Stimulated activated effector memory CD8-positive, alpha-beta T cell treated with anti-CD3 and anti-CD28 coated beads, Interleukin-12 subunit alpha, Interleukin-12 subunit beta, amount 100 ng/mL, for 72 hours (primary cell): ENCODE results near the gene ABCD4.
A peak's percentile ranks its signal among the peaks of the same experiment; 100 is the strongest.

Experiments
- ATAC-seq: fragments of 150-1000 bp; cut with Tn5 transposase; 2 replicates; pipeline ENCODE4 v1.10.0; 2021
- DNase-seq, 2 donors: peaks; one replicate each; pipeline ENCODE4 v3.0.0; 2021 to 2022; ENCODE audit warnings: low spot score in 2 of 2
- H3K27ac Mint-ChIP-seq: one replicate; pipeline ENCODE4 v1.8.0; 2022; ENCODE audit warnings: mild to moderate bottlenecking, mixed read lengths
- H3K36me3 Mint-ChIP-seq: one replicate; pipeline ENCODE4 v1.8.0; 2022; ENCODE audit warnings: mild to moderate bottlenecking, mixed read lengths
- H3K4me1 Mint-ChIP-seq: one replicate; pipeline ENCODE4 v1.8.0; 2022; ENCODE audit warnings: mixed read lengths
- H3K4me3 Mint-ChIP-seq: one replicate; pipeline ENCODE4 v1.8.0; 2022; ENCODE audit warnings: mild to moderate bottlenecking, mixed read lengths
- H3K9me3 Mint-ChIP-seq: one replicate; pipeline ENCODE4 v1.8.0; 2022; ENCODE audit warnings: mixed read lengths

The ABCD4 gene

DNA sequence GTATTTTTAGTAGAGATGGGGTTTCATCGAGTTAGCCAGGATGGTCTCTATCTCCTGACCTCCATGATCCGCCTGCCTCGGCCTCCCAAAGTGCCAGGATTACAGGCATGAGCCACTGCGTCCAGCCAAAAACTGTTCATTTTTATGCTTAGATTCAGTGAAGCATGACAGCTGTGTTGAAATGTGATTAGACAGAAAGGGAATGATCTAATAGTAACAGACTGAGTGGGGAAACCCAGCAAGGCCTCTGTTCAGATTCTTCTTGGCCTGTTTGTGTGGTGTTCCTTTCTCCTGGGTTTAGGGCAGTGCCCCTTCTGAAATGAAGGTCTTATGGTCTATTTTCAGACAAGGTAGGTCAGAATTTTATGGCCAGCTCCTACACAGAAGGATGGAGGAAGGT lies 11.8 kb upstream of the ABCD4 start:
- no peaks in the 10 kb centered on the region for H3K4me1 Mint-ChIP-seq
- H3K4me3 Mint-ChIP-seq = no peak overlapping the region
- ATAC-seq = no peak
- H3K9me3 Mint-ChIP-seq = no peaks in the 10 kb centered on the region
- DNase-seq = no peak
- H3K27ac Mint-ChIP-seq = no peak overlapping the region
- no peaks in the 10 kb centered on the region for H3K36me3 Mint-ChIP-seq

DNA sequence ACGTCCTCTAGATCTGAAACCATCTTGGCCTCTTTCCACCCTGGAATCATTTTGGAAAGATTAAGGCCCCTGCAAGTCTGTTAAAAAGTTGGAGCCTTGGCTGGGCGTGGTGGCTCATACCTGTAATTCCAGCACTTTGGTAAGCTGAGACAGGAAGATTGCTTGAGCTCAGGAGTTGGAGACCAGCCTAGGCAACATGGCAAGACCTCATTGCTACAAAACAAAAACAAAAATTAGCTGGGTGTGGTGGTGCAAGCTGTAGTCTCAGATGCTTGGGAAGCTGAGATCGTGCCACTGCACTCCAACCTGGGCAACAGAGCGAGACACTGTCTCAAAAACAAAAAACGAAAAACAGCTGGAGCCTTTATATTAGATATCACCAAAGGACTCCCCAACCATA lies 10.9 kb upstream of the ABCD4 start:
- Mint-ChIP-seq H3K4me1 (no peaks in the 10 kb centered on the region), H3K36me3 (no peaks in the 10 kb centered on the region), H3K4me3 (no peak overlapping the region), H3K27ac (no peak overlapping the region), H3K9me3 (no peaks in the 10 kb centered on the region)
- ATAC-seq (no peak), DNase-seq (no peak)

DNA sequence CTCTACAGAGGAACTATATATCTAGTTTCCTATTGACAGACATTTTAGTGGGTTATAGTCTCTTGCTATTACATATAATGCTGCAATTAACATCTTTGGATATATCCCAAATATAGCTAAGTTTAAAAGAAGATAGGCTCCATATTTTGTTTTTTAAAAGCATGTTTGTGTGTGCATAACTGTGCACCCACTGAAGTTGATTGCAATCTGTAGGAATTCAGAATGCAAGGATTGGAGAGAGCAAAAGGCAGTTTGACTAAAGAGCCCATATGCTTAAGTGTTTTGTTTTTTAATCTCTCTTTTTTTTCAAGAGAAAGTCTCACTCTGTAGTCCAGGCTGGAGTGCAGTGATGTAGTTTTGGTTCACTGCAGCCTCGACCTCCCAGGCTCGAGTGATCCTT lies 9.4 kb upstream of the ABCD4 start:
- no peak for DNase-seq
- H3K36me3 Mint-ChIP-seq = no peaks in the 10 kb centered on the region
- no peak for ATAC-seq
- H3K4me3 Mint-ChIP-seq = no peak overlapping the region
- no peak overlapping the region for H3K27ac Mint-ChIP-seq
- no peaks in the 10 kb centered on the region for H3K4me1 Mint-ChIP-seq
- no peaks in the 10 kb centered on the region for H3K9me3 Mint-ChIP-seq

DNA sequence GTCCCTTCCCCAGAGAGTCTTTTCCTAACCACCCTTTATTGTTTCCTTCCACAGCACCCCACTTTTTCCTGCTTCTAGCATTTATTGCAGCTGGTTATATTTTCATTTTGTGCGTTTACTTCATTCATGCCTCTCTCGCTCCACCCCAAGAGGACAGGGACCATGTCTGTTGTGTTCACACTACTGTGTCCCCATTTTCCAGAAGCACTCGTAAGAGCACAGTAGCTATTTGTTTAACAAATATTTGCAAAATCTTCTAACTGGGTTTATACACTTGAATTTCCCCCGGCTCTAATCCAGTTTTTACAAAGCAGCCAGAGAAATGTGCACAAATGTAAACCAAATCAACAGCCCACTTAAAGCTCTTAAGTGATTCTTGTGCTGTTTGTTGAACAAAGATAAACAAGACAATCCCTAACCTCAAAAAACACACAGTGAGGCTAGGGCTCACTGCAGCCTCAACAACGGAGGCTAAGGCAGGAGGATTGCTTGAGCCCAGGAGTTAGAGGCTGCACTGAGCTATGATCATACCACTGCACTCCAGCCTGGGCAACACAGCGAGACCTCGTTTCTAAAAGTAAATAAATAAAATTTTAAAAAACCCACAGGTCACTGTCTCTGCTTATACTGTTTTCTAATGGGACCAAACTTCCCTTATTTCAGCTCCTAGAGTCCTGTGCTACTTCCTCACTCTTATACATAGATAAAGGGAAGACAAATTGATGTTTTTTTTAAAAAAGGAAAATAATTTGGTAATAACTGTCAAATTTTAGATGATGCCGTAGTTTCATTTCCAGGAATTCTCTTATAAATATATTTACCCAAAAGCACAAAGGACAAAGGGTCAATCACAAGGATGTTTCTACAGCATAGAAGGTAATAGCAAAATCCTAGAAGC lies 6.6 kb upstream of the ABCD4 start:
- no peak overlapping the region for H3K4me3 Mint-ChIP-seq
- H3K36me3 Mint-ChIP-seq = no peaks in the 10 kb centered on the region
- peak overlapping the region; percentile 7 for H3K27ac Mint-ChIP-seq
- DNase-seq (no peak), ATAC-seq (no peak)
- no peaks in the 10 kb centered on the region for H3K9me3 Mint-ChIP-seq
- no peaks in the 10 kb centered on the region for H3K4me1 Mint-ChIP-seq

DNA sequence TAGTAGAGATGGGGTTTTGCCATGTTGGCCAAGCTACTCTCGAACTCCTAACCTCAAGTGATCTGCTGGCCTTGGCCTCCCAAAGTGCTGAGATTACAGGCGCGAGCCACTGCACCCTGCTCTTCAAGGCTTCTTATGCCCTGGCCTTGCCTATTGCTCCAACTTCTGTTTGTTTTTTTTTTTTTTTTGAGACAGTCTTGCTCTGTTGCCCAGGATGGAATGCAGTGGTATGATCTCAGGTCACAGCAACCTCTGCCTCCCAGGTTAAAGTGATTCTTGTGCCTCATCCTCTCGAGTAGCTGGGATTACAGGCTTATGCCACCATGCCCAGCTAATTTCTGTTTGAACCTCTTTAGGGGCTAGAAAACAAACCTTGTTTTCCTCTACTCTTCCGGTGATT lies 6.0 kb upstream of the ABCD4 start:
- Mint-ChIP-seq H3K27ac (peak overlapping the region; percentile 7), H3K9me3 (no peaks in the 10 kb centered on the region), H3K4me1 (no peaks in the 10 kb centered on the region), H3K4me3 (no peak overlapping the region), H3K36me3 (no peaks in the 10 kb centered on the region)
- DNase-seq (no peak), ATAC-seq (no peak)

DNA sequence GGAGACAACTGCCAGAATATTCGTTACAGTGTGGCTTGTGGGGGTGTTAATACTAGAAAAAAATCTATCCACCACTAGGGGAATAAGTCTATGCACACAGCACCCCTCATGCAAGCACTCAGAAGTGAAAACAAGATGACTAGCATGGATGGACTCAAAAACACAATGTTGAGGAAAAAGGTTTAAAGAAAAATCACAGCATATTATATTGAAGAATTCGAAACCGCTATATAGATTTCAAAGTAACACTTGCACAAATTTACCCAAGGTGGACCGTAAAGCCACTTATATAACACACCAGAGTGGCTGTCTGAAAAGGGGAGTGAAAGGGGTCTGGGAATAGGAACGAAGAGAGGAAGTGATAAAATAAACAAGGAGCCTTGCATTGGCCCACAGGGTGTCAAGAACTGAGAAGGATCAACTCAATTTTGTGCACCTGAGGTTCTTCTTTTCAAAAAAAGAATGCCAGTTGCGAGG lies 544 bp downstream of the ABCD4 start:
- DNase-seq = no peak
- peak; percentile 77 for ATAC-seq
- Mint-ChIP-seq H3K9me3 (no peaks in the 10 kb centered on the region), H3K4me1 (peaks cover 37% of the 10 kb centered on the region), H3K4me3 (peak overlapping the region; percentile 86), H3K27ac (peak overlapping the region; percentile 90), H3K36me3 (peaks cover 27% of the 10 kb centered on the region)

DNA sequence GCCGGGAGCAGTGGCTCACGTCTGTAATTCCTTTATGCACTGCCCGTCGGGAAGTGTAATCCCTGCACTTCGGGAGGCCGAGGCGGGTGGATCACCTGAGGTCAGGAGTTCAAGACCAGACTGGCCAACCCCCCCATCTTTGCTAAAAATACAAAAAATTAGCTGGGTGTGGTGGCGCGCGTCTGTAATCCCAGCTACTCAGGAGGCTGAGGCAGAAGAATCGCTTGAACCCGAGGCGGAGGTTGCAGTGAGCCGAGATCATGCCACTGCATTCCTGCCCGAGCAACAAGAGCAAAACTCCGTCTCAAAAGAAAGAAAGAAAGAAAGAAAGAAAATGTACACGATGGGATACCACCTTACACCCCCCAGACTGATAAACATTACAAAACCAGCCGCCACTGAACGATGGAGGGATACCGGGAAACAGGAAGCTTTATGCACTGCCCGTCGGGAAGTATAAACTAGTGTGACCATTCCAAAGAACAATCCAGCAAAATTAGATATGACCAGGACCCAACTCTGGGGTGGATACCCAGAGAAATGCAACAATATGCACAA lies 1.1 kb downstream of the ABCD4 start:
- DNase-seq (no peak), ATAC-seq (no peak)
- peak overlapping the region; percentile 86 for H3K4me3 Mint-ChIP-seq
- peaks cover 27% of the 10 kb centered on the region for H3K36me3 Mint-ChIP-seq
- H3K9me3 Mint-ChIP-seq = no peaks in the 10 kb centered on the region
- H3K27ac Mint-ChIP-seq = peak overlapping the region; percentile 90
- peaks cover 37% of the 10 kb centered on the region for H3K4me1 Mint-ChIP-seq

DNA sequence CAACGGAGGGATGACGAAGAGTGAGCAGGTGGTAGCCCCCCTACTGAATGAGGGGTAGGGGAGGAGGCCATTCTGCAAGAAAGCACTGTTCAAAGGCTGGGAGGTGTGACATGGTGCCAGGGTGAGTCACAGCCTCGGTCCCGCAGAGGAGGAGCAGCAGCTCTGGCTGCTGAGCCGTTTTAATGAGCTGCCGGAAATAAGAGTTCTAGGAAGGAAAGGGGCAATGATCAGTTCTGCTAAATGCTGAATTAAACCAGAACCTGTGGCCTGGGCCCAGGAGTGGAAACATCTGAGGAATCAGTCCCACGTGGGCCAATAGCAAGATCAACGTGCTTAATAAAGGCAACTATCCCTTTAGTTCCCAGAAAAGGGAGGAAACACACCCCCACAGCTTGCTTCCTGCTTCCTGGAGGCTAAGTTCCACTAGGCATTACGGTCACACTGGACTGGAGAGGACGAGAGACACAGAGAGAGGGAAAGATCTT lies 3.6 kb downstream of the ABCD4 start:
- no peaks in the 10 kb centered on the region for H3K9me3 Mint-ChIP-seq
- peak; percentile 50 for ATAC-seq
- H3K36me3 Mint-ChIP-seq = peaks cover 33% of the 10 kb centered on the region
- peaks cover 50% of the 10 kb centered on the region for H3K4me1 Mint-ChIP-seq
- H3K4me3 Mint-ChIP-seq = peak overlapping the region; percentile 48
- DNase-seq = no peak
- peak overlapping the region; percentile 62 for H3K27ac Mint-ChIP-seq

DNA sequence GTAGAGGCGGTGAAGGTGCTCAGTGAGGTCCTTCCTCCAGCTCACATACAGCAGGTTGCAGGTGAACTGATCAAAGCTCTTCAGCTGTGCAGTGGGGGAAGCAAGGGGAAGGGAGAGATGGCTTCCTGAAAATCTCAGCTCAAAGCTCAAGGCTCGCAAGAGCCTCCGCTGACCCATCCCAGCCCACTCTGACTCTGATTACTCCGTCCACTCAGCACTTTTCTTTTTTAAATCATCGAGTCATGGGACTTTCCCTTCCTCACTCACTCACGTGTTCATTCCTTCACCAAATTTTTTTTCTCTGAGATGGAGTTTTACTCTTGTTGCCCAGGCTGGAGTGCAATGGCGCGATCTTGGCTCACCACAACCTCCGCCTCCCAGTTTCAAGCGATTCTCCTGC lies 4.7 kb downstream of the ABCD4 start:
- no peak for ATAC-seq
- no peaks in the 10 kb centered on the region for H3K9me3 Mint-ChIP-seq
- peaks cover 44% of the 10 kb centered on the region for H3K4me1 Mint-ChIP-seq
- no peak overlapping the region for H3K27ac Mint-ChIP-seq
- H3K36me3 Mint-ChIP-seq = peaks cover 44% of the 10 kb centered on the region
- no peak overlapping the region for H3K4me3 Mint-ChIP-seq
- no peak for DNase-seq

DNA sequence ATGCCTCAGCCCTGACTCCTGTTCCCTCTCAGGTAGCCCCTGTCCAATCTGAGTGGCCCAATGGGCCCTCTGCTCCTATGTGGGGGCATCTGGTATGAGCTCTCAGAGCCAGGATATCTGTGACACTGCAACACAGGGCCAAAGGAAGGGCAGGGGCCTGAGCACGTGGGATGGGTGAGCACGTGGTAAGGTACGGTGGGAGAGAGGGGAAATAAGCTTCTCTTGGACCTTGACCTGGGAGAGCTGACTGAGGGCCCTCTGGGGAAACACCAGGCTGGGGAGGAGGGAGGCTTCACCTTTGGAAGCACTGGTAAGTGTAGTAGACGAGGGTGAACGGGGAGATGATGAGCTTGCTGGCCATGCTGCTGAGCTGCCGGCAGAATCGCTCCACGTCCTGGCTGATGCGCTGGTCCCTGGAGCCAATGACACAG lies 6.7 kb downstream of the ABCD4 start:
- DNase-seq (no peak), ATAC-seq (no peak)
- no peaks in the 10 kb centered on the region for H3K9me3 Mint-ChIP-seq
- peaks cover 57% of the 10 kb centered on the region for H3K36me3 Mint-ChIP-seq
- no peak overlapping the region for H3K4me3 Mint-ChIP-seq
- peaks cover 35% of the 10 kb centered on the region for H3K4me1 Mint-ChIP-seq
- H3K27ac Mint-ChIP-seq = peak overlapping the region; percentile 35

DNA sequence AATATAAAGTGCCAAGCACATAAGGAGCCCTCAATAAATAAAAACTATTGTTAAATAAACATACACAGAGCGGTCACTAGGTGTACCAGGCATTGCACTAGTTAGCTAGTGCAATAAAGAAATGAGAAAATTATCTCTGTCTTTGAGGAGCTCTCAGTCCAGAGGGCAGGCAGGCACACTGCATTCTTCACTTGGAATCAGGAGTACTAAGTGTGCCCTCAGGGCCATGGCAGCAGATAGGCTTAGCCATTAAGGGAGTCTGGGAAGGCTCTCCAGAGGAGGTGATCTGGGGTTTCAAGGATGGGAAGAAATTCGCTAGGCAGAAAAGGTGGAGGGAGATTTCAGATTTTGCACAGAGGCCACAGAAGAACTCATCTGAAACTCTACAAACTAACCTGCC lies 9.1 kb downstream of the ABCD4 start:
- Mint-ChIP-seq H3K4me3 (no peak overlapping the region), H3K27ac (no peak overlapping the region), H3K36me3 (peaks cover 54% of the 10 kb centered on the region), H3K9me3 (no peaks in the 10 kb centered on the region), H3K4me1 (peaks cover 24% of the 10 kb centered on the region)
- ATAC-seq = no peak
- DNase-seq = no peak

DNA sequence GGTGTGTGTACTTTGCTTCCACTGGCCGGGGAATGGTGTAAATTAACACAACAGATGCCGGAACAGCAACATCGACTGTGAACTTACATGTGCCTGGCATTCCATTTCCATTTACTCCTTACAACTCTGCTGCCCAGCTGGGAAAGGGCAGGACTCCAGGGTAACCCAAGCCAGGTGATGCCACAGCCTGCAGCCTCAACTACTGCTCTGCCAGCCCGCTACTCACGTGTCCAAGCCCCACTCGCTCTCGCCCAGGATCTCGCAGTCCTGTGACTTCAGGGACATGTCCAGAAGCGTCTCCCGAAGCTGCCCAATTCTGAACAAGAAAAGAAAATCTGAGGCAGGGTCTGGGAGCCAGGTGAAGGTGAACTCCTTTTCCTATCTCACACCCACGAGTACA lies 10.7 kb downstream of the ABCD4 start:
- no peak overlapping the region for H3K4me3 Mint-ChIP-seq
- no peaks in the 10 kb centered on the region for H3K9me3 Mint-ChIP-seq
- H3K27ac Mint-ChIP-seq = no peak overlapping the region
- ATAC-seq (no peak), DNase-seq (no peak)
- peaks cover 52% of the 10 kb centered on the region for H3K36me3 Mint-ChIP-seq
- H3K4me1 Mint-ChIP-seq = peaks cover 20% of the 10 kb centered on the region

DNA sequence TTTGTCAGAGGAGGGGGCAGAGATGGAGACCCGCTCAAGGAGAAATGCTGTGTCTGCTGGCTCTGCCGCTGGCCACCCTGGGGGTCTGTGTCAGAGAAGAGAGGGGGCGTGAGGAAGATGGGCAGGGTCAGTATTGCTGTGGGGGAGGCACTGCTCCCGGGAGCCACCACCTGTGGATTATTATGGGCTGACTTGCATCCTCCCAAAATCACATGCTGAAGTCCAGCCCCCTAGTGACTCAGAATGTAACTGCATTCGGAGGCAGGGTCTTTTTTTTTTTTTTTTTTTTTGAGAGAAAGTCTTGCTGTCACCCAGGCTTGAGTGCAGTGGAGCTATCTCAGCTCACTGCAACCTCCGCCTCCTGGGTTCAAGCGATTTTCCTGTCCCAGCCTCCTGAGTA lies 12.3 kb downstream of the ABCD4 start:
- peaks cover 69% of the 10 kb centered on the region for H3K36me3 Mint-ChIP-seq

DNA sequence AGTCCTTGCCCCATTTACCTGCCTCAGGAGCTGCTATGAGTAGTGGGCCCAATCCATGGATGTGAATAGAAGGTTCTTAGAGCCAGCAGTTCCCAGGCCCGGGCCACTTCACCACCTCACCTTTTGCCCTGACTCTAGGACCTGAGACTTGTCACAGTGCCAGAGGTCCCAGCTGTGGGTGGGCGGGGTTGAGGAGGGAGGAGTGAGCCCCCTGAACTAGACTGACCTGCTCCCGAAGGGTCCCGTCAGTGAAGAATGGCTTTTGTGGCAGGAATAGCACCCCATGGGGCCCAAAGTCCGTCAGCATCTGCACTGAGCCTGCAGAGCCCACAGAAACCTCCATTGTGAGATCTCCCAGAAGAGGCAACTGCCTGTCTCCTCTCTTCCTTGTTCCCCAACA lies 12.9 kb downstream of the ABCD4 start:
- Mint-ChIP-seq H3K27ac (peak overlapping the region; percentile 75), H3K36me3 (peaks cover 75% of the 10 kb centered on the region), H3K4me3 (no peak overlapping the region), H3K4me1 (peaks cover 11% of the 10 kb centered on the region), H3K9me3 (no peaks in the 10 kb centered on the region)
- DNase-seq (no peak), ATAC-seq (no peak)

More for the DNA sequence above, 12.3 kb downstream of the ABCD4 start:
- H3K4me3 Mint-ChIP-seq = no peak overlapping the region
- DNase-seq = no peak
- H3K9me3 Mint-ChIP-seq = no peaks in the 10 kb centered on the region
- no peak for ATAC-seq
- H3K4me1 Mint-ChIP-seq = peaks cover 12% of the 10 kb centered on the region
- peak overlapping the region; percentile 20 for H3K27ac Mint-ChIP-seq

DNA sequence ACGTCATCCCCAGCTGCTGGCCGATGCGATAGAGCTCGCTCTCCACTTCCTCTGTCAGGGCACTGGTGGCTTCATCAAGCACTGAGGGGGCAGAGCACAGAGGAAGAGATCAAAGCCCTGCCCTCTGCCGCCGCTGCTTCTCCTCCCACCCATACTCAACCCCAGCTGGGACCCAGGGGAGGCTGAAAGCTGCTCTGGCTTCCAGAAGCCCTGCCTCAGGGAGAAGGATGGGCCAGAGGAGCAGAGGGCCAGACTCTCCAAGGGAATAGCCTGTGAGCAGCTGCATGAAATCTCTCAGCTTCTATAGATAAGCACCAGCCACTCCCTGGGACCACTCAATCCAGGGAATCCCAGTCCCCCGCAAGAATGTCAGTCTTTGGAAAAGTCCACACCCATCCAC lies 16.0 kb downstream of the ABCD4 start:
- Mint-ChIP-seq H3K36me3 (peaks cover 74% of the 10 kb centered on the region), H3K4me3 (no peak overlapping the region), H3K4me1 (peaks cover 3% of the 10 kb centered on the region), H3K27ac (peak overlapping the region; percentile 16), H3K9me3 (no peaks in the 10 kb centered on the region)
- no peak for ATAC-seq
- DNase-seq = no peak

DNA sequence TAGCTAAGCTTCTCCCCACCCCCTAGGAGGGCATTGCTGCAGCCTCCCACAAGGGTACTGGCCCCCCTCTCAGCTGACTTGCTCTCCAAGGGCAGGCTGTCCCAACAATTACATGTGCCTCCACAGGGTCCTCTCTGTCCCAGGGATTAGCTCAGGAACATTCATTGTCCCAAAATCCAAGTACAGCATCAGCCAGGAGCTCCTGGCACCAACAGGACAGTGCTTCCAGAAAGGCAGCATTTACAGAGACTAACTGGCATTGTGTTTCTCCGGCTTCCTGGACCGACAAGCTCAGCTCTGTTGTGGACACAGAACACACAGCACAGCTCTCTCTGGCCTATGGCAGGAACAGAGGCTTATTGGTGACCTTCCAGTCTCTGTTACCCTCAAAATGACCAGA lies 21.7 kb downstream of the ABCD4 start:
- DNase-seq (no peak), ATAC-seq (no peak)
- Mint-ChIP-seq H3K9me3 (peaks cover 8% of the 10 kb centered on the region), H3K4me1 (no peaks in the 10 kb centered on the region), H3K4me3 (no peak overlapping the region), H3K36me3 (peaks cover 49% of the 10 kb centered on the region), H3K27ac (no peak overlapping the region)
